ENCODE results near the gene TFDP3.

The TFDP3 gene

DNA sequence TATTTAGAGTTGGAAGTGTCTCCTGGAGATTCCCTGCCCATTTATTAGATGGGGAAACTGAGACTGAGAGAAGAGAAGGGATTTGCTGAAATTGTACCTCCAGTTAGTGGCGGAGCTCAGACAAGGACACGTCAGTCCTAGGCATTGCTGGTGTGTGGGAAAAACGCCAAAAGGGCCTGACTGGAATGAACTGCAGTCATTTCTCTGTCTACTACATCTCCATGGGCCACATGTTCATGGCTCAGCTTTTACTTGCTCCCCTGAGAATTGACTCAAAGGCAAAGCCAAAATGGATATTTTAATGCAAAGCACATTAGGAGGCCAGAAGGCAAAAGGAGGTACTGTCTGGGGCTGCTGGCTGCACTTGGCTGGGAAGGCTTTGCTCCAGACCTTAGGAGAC, 3.9 kb downstream of the TFDP3 start:
- ATAC-seq (no peak), DNase-seq (no peak)
- Mint-ChIP-seq H3K4me1 (no peaks in the 10 kb centered on the region), H3K36me3 (ENCODE audit: low read depth) (no peaks in the 10 kb centered on the region), H3K4me3 (no peak overlapping the region), H3K9me3 (no peaks in the 10 kb centered on the region), H3K27ac (no peak overlapping the region), H3K27me3 (no peaks in the 10 kb centered on the region)

GRCh38 chrX:133213117-133213516, 5.0 kb downstream of the TFDP3 start:
- Mint-ChIP-seq H3K4me3 (no peak overlapping the region), H3K27ac (no peak overlapping the region), H3K36me3 (ENCODE audit: low read depth) (no peaks in the 10 kb centered on the region), H3K4me1 (no peaks in the 10 kb centered on the region), H3K27me3 (no peaks in the 10 kb centered on the region), H3K9me3 (no peaks in the 10 kb centered on the region)
- no peak for DNase-seq
- ATAC-seq: no peak

DNA sequence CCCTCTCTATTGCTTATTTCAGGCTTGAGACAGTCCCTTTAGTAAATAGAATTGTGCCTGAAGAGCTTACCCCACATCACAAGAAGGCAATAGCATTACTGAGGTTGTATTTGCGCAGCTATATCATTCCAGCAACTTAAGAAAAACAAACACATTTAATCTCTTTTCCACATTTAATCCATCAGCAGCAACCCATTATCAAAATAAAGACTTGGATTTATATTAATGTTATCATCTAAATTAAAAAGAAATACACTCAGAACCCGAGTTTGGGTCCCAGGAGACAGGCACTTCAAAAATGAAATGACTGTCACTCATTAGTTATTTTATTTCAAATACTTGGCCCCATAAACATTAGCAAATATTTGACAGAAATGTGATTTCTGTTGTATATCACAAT, 10.4 kb downstream of the TFDP3 start:
- no peak for DNase-seq
- ATAC-seq: no peak
- Mint-ChIP-seq H3K4me1 (no peaks in the 10 kb centered on the region), H3K9me3 (no peaks in the 10 kb centered on the region), H3K27ac (no peak overlapping the region), H3K4me3 (no peak overlapping the region), H3K36me3 (ENCODE audit: low read depth) (no peaks in the 10 kb centered on the region), H3K27me3 (no peaks in the 10 kb centered on the region)

DNA sequence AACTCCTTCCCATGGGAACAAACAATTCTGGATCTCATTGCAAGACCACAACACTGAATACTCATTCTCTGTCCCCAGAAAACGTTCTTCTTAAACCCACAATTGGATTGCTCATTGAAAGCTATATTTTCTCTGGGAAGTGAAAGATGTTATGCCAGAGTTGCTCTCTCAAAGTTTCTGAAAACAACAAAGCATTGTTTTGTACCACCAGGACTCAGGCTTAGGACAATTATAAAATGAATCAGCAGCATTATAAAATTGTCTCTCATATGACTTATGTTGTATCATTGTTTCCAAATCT, 26.5 kb downstream of the TFDP3 start:
- no peaks in the 10 kb centered on the region for H3K36me3 Mint-ChIP-seq (ENCODE audit: low read depth)
- H3K9me3 Mint-ChIP-seq: no peaks in the 10 kb centered on the region
- no peak overlapping the region for H3K27ac Mint-ChIP-seq
- no peaks in the 10 kb centered on the region for H3K4me1 Mint-ChIP-seq
- ATAC-seq (no peak), DNase-seq (no peak)
- no peak overlapping the region for H3K4me3 Mint-ChIP-seq
- no peaks in the 10 kb centered on the region for H3K27me3 Mint-ChIP-seq

- no peak overlapping the region for H3K27ac Mint-ChIP-seq
- H3K9me3 Mint-ChIP-seq: no peaks in the 10 kb centered on the region
- no peaks in the 10 kb centered on the region for H3K4me1 Mint-ChIP-seq
- DNase-seq: no peak
- no peaks in the 10 kb centered on the region for H3K36me3 Mint-ChIP-seq (ENCODE audit: low read depth)
- H3K4me3 Mint-ChIP-seq: no peak overlapping the region
- no peaks in the 10 kb centered on the region for H3K27me3 Mint-ChIP-seq
- ATAC-seq: no peak
Measured at GRCh38 chrX:133190877-133191738, 27.0 kb downstream of the TFDP3 start.

GRCh38 chrX:133189195-133189594, 29.0 kb downstream of the TFDP3 start:
- Mint-ChIP-seq H3K36me3 (ENCODE audit: low read depth) (no peaks in the 10 kb centered on the region), H3K4me1 (no peaks in the 10 kb centered on the region), H3K27me3 (no peaks in the 10 kb centered on the region), H3K4me3 (no peak overlapping the region), H3K9me3 (no peaks in the 10 kb centered on the region), H3K27ac (no peak overlapping the region)
- DNase-seq: no peak
- ATAC-seq: no peak

- ATAC-seq: no peak
Measured at GRCh38 chrX:133188631-133189030, 29.5 kb downstream of the TFDP3 start.

DNA sequence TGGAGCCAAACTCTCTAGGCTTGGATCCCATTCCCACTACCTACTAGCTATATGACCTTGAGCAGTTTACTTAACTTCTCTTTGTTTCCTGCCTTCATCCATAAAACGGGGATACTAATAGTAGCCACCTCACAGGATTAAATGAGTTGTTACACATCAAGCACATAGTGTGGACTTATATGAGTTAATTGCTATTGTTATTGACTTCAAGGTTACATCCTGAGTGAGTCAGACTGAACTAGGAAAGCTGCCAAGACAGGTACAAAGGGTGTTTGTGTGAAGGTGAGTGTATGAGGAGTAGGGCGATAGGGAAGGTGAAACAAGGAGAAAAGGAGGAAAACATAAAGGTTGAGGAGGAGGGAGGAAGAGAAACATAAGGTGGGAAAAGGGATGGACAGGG, 32.2 kb downstream of the TFDP3 start:
- no peaks in the 10 kb centered on the region for H3K9me3 Mint-ChIP-seq
- H3K27me3 Mint-ChIP-seq: no peaks in the 10 kb centered on the region
- H3K4me3 Mint-ChIP-seq: no peak overlapping the region
- no peaks in the 10 kb centered on the region for H3K4me1 Mint-ChIP-seq
- no peaks in the 10 kb centered on the region for H3K36me3 Mint-ChIP-seq (ENCODE audit: low read depth)
- DNase-seq: no peak
- ATAC-seq: no peak
- H3K27ac Mint-ChIP-seq: no peak overlapping the region

More at GRCh38 chrX:133188631-133189030, 29.5 kb downstream of the TFDP3 start:
- Mint-ChIP-seq H3K36me3 (ENCODE audit: low read depth) (no peaks in the 10 kb centered on the region), H3K27me3 (no peaks in the 10 kb centered on the region), H3K4me1 (no peaks in the 10 kb centered on the region), H3K9me3 (no peaks in the 10 kb centered on the region), H3K4me3 (no peak overlapping the region), H3K27ac (no peak overlapping the region)
- DNase-seq: no peak

DNA sequence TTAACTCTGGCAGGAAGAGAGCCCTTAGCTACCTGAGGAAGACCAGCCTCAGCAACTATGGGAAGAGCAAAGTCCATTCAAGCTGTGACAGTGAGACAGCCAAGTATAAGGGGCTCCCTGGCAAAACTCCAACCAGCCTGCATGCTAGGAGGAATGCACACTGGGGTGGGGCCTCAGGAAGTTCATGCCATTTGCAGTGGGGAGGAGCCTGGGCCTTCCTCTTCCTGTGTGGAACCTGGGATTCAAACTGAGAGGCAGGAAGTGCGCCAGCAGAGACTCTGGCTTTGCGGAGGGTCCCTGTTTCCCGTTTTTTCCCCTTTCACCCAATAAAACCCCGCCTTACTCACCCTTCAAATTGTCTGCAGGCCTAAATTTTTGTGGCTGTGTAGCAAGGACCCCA, 33.0 kb downstream of the TFDP3 start:
- Mint-ChIP-seq H3K9me3 (no peaks in the 10 kb centered on the region), H3K4me1 (no peaks in the 10 kb centered on the region), H3K4me3 (no peak overlapping the region), H3K27ac (no peak overlapping the region), H3K36me3 (ENCODE audit: low read depth) (no peaks in the 10 kb centered on the region), H3K27me3 (no peaks in the 10 kb centered on the region)
- no peak for ATAC-seq
- DNase-seq: no peak

GRCh38 chrX:133183806-133184205, 34.3 kb downstream of the TFDP3 start:
- Mint-ChIP-seq H3K4me3 (no peak overlapping the region), H3K36me3 (ENCODE audit: low read depth) (no peaks in the 10 kb centered on the region), H3K9me3 (no peaks in the 10 kb centered on the region), H3K27me3 (no peaks in the 10 kb centered on the region), H3K27ac (no peak overlapping the region), H3K4me1 (no peaks in the 10 kb centered on the region)
- DNase-seq (no peak), ATAC-seq (no peak)

GRCh38 chrX:133179500-133179899, 38.7 kb downstream of the TFDP3 start:
- Mint-ChIP-seq H3K27me3 (no peaks in the 10 kb centered on the region), H3K36me3 (ENCODE audit: low read depth) (no peaks in the 10 kb centered on the region), H3K4me3 (no peak overlapping the region), H3K4me1 (no peaks in the 10 kb centered on the region), H3K9me3 (no peaks in the 10 kb centered on the region), H3K27ac (no peak overlapping the region)
- DNase-seq (no peak), ATAC-seq (no peak)

DNA sequence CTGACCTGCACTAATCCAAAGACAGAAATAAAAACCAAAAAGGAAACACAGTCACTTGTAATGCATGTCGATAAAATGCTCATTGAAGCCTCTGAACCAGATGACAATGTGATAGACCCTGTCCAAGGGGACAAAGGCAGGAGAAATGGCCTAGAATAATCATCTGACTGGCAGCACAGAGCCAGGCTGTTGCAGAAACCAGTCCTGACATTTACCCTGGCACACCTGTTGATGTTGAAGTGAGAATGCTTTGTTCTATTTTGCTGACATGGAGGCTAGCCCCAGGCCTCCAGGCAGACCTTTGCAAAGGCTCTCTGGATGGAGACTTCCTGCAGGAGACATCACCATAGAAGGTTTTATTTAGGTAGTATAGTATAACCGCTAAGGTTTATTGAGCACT, 41.0 kb downstream of the TFDP3 start:
- Mint-ChIP-seq H3K9me3 (no peaks in the 10 kb centered on the region), H3K4me1 (no peaks in the 10 kb centered on the region), H3K27me3 (no peaks in the 10 kb centered on the region), H3K4me3 (no peak overlapping the region), H3K27ac (no peak overlapping the region), H3K36me3 (ENCODE audit: low read depth) (no peaks in the 10 kb centered on the region)
- DNase-seq (no peak), ATAC-seq (no peak)

DNA sequence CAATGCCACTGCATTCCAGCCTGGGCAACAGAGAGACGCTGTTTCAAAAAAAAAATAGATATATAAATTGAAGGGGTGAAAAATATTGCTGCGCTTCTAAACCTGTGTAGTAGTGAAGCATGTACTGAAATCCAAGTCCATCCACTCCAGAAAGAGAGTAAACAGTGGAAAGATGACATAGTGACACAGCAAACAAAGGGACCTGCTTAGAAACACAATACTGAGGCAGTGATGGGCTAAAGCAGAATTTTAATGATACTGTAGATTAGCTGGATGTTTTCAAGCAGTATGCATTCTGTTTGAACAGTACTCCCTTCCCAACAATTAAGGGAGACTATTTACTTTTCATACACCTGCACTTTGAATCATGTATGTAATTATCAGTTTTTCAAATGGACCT, 42.5 kb downstream of the TFDP3 start:
- ATAC-seq (no peak), DNase-seq (no peak)
- Mint-ChIP-seq H3K4me3 (no peak overlapping the region), H3K27ac (no peak overlapping the region), H3K4me1 (no peaks in the 10 kb centered on the region), H3K27me3 (no peaks in the 10 kb centered on the region), H3K9me3 (no peaks in the 10 kb centered on the region), H3K36me3 (ENCODE audit: low read depth) (no peaks in the 10 kb centered on the region)

GRCh38 chrX:133175162-133175561, 43.0 kb downstream of the TFDP3 start:
- Mint-ChIP-seq H3K36me3 (ENCODE audit: low read depth) (no peaks in the 10 kb centered on the region), H3K4me3 (no peak overlapping the region), H3K4me1 (no peaks in the 10 kb centered on the region), H3K27me3 (no peaks in the 10 kb centered on the region), H3K27ac (no peak overlapping the region), H3K9me3 (no peaks in the 10 kb centered on the region)
- DNase-seq (no peak), ATAC-seq (no peak)

GRCh38 chrX:133171962-133172708, 46.0 kb downstream of the TFDP3 start:
- ATAC-seq: no peak
- H3K27ac Mint-ChIP-seq: no peak overlapping the region
- no peak for DNase-seq
- H3K36me3 Mint-ChIP-seq (ENCODE audit: low read depth): no peaks in the 10 kb centered on the region
- no peak overlapping the region for H3K4me3 Mint-ChIP-seq
- H3K9me3 Mint-ChIP-seq: peaks cover 7% of the 10 kb centered on the region
- no peaks in the 10 kb centered on the region for H3K4me1 Mint-ChIP-seq
- H3K27me3 Mint-ChIP-seq: peaks cover 2% of the 10 kb centered on the region
